CD4-positive, alpha-beta T cell (primary cell): ENCODE measurements around the gene DVL1. TPM values are rescaled to one million over a fixed set of nuclear protein-coding genes. Genes with fewer than 3 reads are reported as not detected.
A peak's percentile ranks its signal among the peaks of the same experiment; 100 is the strongest.

Experiments used
- ATAC-seq: fragments of 200-7000 bp; cut with Tn5 transposase; one replicate; pipeline ENCODE4 v1.10.0; 2022; ENCODE audit warnings: mild to moderate bottlenecking; ENCODE audit not compliant: poor library complexity
- CTCF ChIA-PET: fragments of 350-600 bp; sonication (Branson Sonifier 250); formaldehyde crosslinking; loops from one replicate; lab custom pipeline; 2021; ENCODE audit warnings: antibody characterized with exemption, inconsistent platforms; lab: Charles Lee
- POLR2A ChIA-PET: fragments of 350-600 bp; sonication (Branson Sonifier 250); formaldehyde crosslinking; loops from one replicate; lab custom pipeline; 2021; ENCODE audit warnings: antibody characterized with exemption, inconsistent platforms; lab: Charles Lee
- DNase-seq, 14 experiments: peaks; one replicate each; pipeline ENCODE4 v3.0.0-alpha.2; 2013 to 2020; ENCODE audit warnings: mixed read lengths in 2 of 14
- H3K27ac ChIP-seq, 2 donors: one replicate each; pipeline versions ENCODE4 v1.5.1 to v1.7.0; 2013; ENCODE audit warnings: low read length in 2 of 2, low read depth in 1 of 2, mild to moderate bottlenecking in 1 of 2
- H3K27me3 ChIP-seq, 2 experiments: 1 replicate in 1 of 2; 2 replicates in 1 of 2; pipeline versions ENCODE4 v1.6.1 to v1.7.0; 2013; ENCODE audit warnings: low read length in 2 of 2, control low read depth in 1 of 2, mild to moderate bottlenecking in 1 of 2, moderate library complexity in 1 of 2; ENCODE audit not compliant: insufficient read depth in 2 of 2, control insufficient read depth in 1 of 2
- H3K36me3 ChIP-seq: one replicate; pipeline ENCODE4 v1.6.1; 2013; ENCODE audit warnings: low read length, control low read depth; ENCODE audit not compliant: insufficient read depth
- H3K4me1 ChIP-seq: one replicate; pipeline ENCODE4 v1.6.1; 2013; ENCODE audit warnings: low read length, control low read depth; ENCODE audit not compliant: insufficient read depth
- H3K4me3 ChIP-seq: one replicate; pipeline ENCODE4 v1.5.1; 2013; ENCODE audit warnings: mild to moderate bottlenecking, low read length, moderate library complexity
- H3K9me3 ChIP-seq, 2 experiments: 1 replicate in 1 of 2; 2 replicates in 1 of 2; pipeline versions ENCODE4 v1.6.1 to v1.7.0; 2013; ENCODE audit warnings: low read length in 2 of 2, mild to moderate bottlenecking in 2 of 2, control low read depth in 1 of 2, moderate library complexity in 1 of 2; ENCODE audit not compliant: control insufficient read depth in 1 of 2, insufficient read depth in 1 of 2
- H3K27ac Mint-ChIP-seq: one replicate; pipeline ENCODE4 v1.8.0; 2020; ENCODE audit warnings: mixed read lengths
- H3K27me3 Mint-ChIP-seq: one replicate; pipeline ENCODE4 v1.8.0; 2021; ENCODE audit warnings: mixed read lengths
- H3K36me3 Mint-ChIP-seq: one replicate; pipeline ENCODE4 v1.8.0; 2021; ENCODE audit warnings: low read depth, mixed read lengths
- H3K4me1 Mint-ChIP-seq: one replicate; pipeline ENCODE4 v1.8.0; 2021; ENCODE audit warnings: low read depth, mixed read lengths
- H3K4me3 Mint-ChIP-seq: one replicate; pipeline ENCODE4 v1.8.0; 2020; ENCODE audit warnings: mild to moderate bottlenecking, mixed read lengths
- H3K9me3 Mint-ChIP-seq: one replicate; pipeline ENCODE4 v1.8.0; 2020; ENCODE audit warnings: mixed read lengths
- CTCF ChIP-seq: fragments of 200-600 bp; IDR thresholded peaks from one replicate; pipeline ENCODE4 v1.8.0; 2022; ENCODE audit warnings: antibody characterized with exemption, mild to moderate bottlenecking
- intact Hi-C, 2 experiments: fragments of 100-400 bp; cut with DNase I in 1 of 2; cut with micrococcal nuclease in 1 of 2; formaldehyde crosslinking; loops; one replicate each; pipeline versions ENCODE4 v1.15.1 to v1.9.0; 2023 to 2025; cut with DNase I, micrococcal nuclease
- total RNA-seq, 174 experiments: library from RNA in 2 of 174; stranded (reverse) in 2 of 174; gene quantifications; one replicate each; pipeline ENCODE4 v1.2.3 and lab custom pipeline; 2021 to 2026

The DVL1 gene
- total RNA-seq, 2 experiments from 2014 or later = 44.9 to 45.5 TPM

- Mint-ChIP-seq H3K4me1 (peaks cover 19% of the 10 kb centered on the region), H3K9me3 (no peaks in the 10 kb centered on the region), H3K27me3 (peaks cover 33% of the 10 kb centered on the region), H3K27ac (peak within 1 kb of the TSS; percentile 79), H3K36me3 (no peaks in the 10 kb centered on the region), H3K4me3 (peak within 1 kb of the TSS; percentile 39)
- H3K4me3 ChIP-seq = no peak within 1 kb of the TSS
- peak within 1 kb of the TSS in 1 of 2 donors; percentile 7 for H3K27ac ChIP-seq
- H3K27me3 ChIP-seq = peaks cover 27 to 39% of the 10 kb centered on the region in 2 experiments
- peaks cover 0 to 21% of the 10 kb centered on the region in 2 experiments for H3K9me3 ChIP-seq
- no peak for TF ChIP-seq CTCF
- intact Hi-C loops = no loop called here
- ChIA-PET POLR2A (no interaction called here), CTCF (no interaction called here)
- ATAC-seq (peak; percentile 54), DNase-seq (no peak)
- peaks cover 36% of the 10 kb centered on the region for H3K4me1 ChIP-seq
- H3K36me3 ChIP-seq = no peaks in the 10 kb centered on the region
Observed at GRCh38 chr1:1358433-1359271, 9.4 kb upstream of the DVL1 start, which contains the start of gene MXRA8. TSS of gene MXRA8 (minus strand) at chr1:1358555. CDS start at chr1:1358504, 51 bp downstream.

- no peak for DNase-seq
Observed at GRCh38 chr1:1357871-1358432, 8.7 kb upstream of the DVL1 start.

More at GRCh38 chr1:1357871-1358432, 8.7 kb upstream of the DVL1 start:
- ATAC-seq = no peak
- Mint-ChIP-seq H3K4me1 (peaks cover 22% of the 10 kb centered on the region), H3K9me3 (no peaks in the 10 kb centered on the region), H3K4me3 (no peak overlapping the region), H3K36me3 (no peaks in the 10 kb centered on the region), H3K27ac (no peak overlapping the region), H3K27me3 (peaks cover 36% of the 10 kb centered on the region)
- intact Hi-C loops = no loop called here
- Histone ChIP-seq H3K36me3 (no peaks in the 10 kb centered on the region), H3K4me1 (peaks cover 43% of the 10 kb centered on the region), H3K27me3 (peaks cover 34 to 46% of the 10 kb centered on the region in 2 experiments), H3K4me3 (no peak overlapping the region), H3K27ac (no peak overlapping the region), H3K9me3 (peaks cover 0 to 28% of the 10 kb centered on the region in 2 experiments)
- ChIA-PET CTCF (no interaction called here), POLR2A (no interaction called here)
- no peak for TF ChIP-seq CTCF
